Gastrocnemius medialis (tissue), 4 donors: ENCODE results near the gene RND1.

Experiments used
- CTCF ChIP-seq, 5 experiments: fragments of 450-650 bp in 3 of 5; fragments of 200-600 bp in 2 of 5; sonication (generic) in 2 of 5; IDR thresholded peaks in 4 of 5; conservative IDR thresholded peaks in 1 of 5; 1 replicate in 4 of 5; 2 replicates in 1 of 5; pipeline ENCODE4 v1.5.1; 2016 to 2019; ENCODE audit warnings: antibody characterized with exemption in 5 of 5, mild to moderate bottlenecking in 3 of 5, moderate library complexity in 3 of 5
- POLR2A ChIP-seq, 2 donors: fragments of 450-650 bp; IDR thresholded peaks; one replicate each; pipeline ENCODE4 v1.6.1; 2017; ENCODE audit warnings: antibody characterized with exemption in 2 of 2, mild to moderate bottlenecking in 2 of 2, moderate library complexity in 2 of 2

DNA sequence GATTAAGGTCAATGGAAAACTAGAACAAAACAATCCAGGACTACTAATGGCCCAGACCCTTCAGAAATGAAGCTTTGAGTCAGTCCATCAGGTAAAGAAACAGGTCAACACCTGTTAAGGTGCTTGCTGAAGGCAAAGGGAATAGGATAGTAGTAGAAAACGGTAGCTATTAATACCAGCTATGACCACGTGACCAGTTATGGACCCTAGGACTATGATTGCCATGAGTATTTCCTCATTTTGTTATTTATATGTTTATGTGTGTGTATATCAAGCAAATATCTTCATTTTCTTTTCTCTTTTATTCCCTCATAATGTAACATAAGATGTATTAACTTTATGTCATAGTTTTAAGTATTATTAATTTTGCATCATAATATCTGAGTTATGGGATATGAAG, 34.0 kb upstream of the RND1 start:
- TF ChIP-seq CTCF (IDR thresholded peaks at IDR 0.05 in 4 of 5, conservative IDR thresholded peaks at IDR 0.05 in 1 of 5) (no peak), POLR2A (IDR thresholded peaks at IDR 0.05) (no peak)
